GM19351 (cell line): ENCODE data around the gene NCBP2.

Experiments used
- ATAC-seq: cut with Tn5 transposase; IDR thresholded peaks from one replicate; pipeline ENCODE4 v1.9.1; 2021; ENCODE audit warnings: mild to moderate bottlenecking, moderate library complexity; ENCODE audit not compliant: unreplicated experiment

Gene NCBP2

DNA sequence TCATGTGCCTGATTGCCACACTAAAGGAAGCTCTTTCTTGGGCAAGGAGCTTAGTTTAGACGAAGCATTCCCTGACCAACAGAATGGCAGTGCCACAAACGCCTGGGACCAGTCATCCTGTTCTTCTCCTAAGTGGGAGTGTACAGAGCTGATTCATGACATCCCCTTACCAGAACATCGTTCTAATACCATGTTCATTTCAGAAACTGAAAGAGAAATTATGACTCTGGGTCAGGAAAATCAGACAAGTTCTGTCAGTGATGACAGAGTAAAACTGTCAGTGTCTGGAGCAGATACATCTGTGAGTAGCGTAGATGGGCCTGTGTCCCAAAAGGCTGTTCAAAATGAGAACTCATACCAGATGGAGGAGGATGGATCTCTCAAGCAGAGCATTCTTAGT is 56.2 kb downstream of the NCBP2 start:
- ATAC-seq: no peak
